ENCODE results near the gene PXYLP1.

- TF ChIP-seq POLR2A (IDR thresholded peaks at IDR 0.05; ENCODE audit: extremely low read depth, insufficient read length) (no peak), CTCF (IDR thresholded peaks at IDR 0.05; ENCODE audit: low read depth, low read length) (no peak)
Measured at GRCh38 chr3:141233457-141234161, 2.0 kb downstream of the PXYLP1 start.

All from NB4 (cell line).